CD4-positive, alpha-beta T cell (primary cell): ENCODE measurements around the gene DISP3. TPM values are rescaled to one million over a fixed set of nuclear protein-coding genes. Genes with fewer than 3 reads are reported as not detected.

ENCODE experiments used
- ATAC-seq: fragments of 200-7000 bp; cut with Tn5 transposase; one replicate; pipeline ENCODE4 v1.10.0; 2022; ENCODE audit warnings: mild to moderate bottlenecking; ENCODE audit not compliant: poor library complexity
- CTCF ChIA-PET: fragments of 350-600 bp; sonication (Branson Sonifier 250); formaldehyde crosslinking; loops from one replicate; lab custom pipeline; 2021; ENCODE audit warnings: antibody characterized with exemption, inconsistent platforms; lab: Charles Lee
- POLR2A ChIA-PET: fragments of 350-600 bp; sonication (Branson Sonifier 250); formaldehyde crosslinking; loops from one replicate; lab custom pipeline; 2021; ENCODE audit warnings: antibody characterized with exemption, inconsistent platforms; lab: Charles Lee
- DNase-seq, 14 experiments: peaks; one replicate each; pipeline ENCODE4 v3.0.0-alpha.2; 2013 to 2020; ENCODE audit warnings: mixed read lengths in 2 of 14
- H3K27ac ChIP-seq, 2 donors: one replicate each; pipeline versions ENCODE4 v1.5.1 to v1.7.0; 2013; ENCODE audit warnings: low read length in 2 of 2, low read depth in 1 of 2, mild to moderate bottlenecking in 1 of 2
- H3K27me3 ChIP-seq, 2 experiments: 1 replicate in 1 of 2; 2 replicates in 1 of 2; pipeline versions ENCODE4 v1.6.1 to v1.7.0; 2013; ENCODE audit warnings: low read length in 2 of 2, control low read depth in 1 of 2, mild to moderate bottlenecking in 1 of 2, moderate library complexity in 1 of 2; ENCODE audit not compliant: insufficient read depth in 2 of 2, control insufficient read depth in 1 of 2
- H3K36me3 ChIP-seq: one replicate; pipeline ENCODE4 v1.6.1; 2013; ENCODE audit warnings: low read length, control low read depth; ENCODE audit not compliant: insufficient read depth
- H3K4me1 ChIP-seq: one replicate; pipeline ENCODE4 v1.6.1; 2013; ENCODE audit warnings: low read length, control low read depth; ENCODE audit not compliant: insufficient read depth
- H3K4me3 ChIP-seq: one replicate; pipeline ENCODE4 v1.5.1; 2013; ENCODE audit warnings: mild to moderate bottlenecking, low read length, moderate library complexity
- H3K9me3 ChIP-seq, 2 experiments: 1 replicate in 1 of 2; 2 replicates in 1 of 2; pipeline versions ENCODE4 v1.6.1 to v1.7.0; 2013; ENCODE audit warnings: low read length in 2 of 2, mild to moderate bottlenecking in 2 of 2, control low read depth in 1 of 2, moderate library complexity in 1 of 2; ENCODE audit not compliant: control insufficient read depth in 1 of 2, insufficient read depth in 1 of 2
- H3K27ac Mint-ChIP-seq: one replicate; pipeline ENCODE4 v1.8.0; 2020; ENCODE audit warnings: mixed read lengths
- H3K27me3 Mint-ChIP-seq: one replicate; pipeline ENCODE4 v1.8.0; 2021; ENCODE audit warnings: mixed read lengths
- H3K36me3 Mint-ChIP-seq: one replicate; pipeline ENCODE4 v1.8.0; 2021; ENCODE audit warnings: low read depth, mixed read lengths
- H3K4me1 Mint-ChIP-seq: one replicate; pipeline ENCODE4 v1.8.0; 2021; ENCODE audit warnings: low read depth, mixed read lengths
- H3K4me3 Mint-ChIP-seq: one replicate; pipeline ENCODE4 v1.8.0; 2020; ENCODE audit warnings: mild to moderate bottlenecking, mixed read lengths
- H3K9me3 Mint-ChIP-seq: one replicate; pipeline ENCODE4 v1.8.0; 2020; ENCODE audit warnings: mixed read lengths
- intact Hi-C, 2 experiments: fragments of 100-400 bp; cut with DNase I in 1 of 2; cut with micrococcal nuclease in 1 of 2; formaldehyde crosslinking; loops; one replicate each; pipeline versions ENCODE4 v1.15.1 to v1.9.0; 2023 to 2025; cut with DNase I, micrococcal nuclease
- total RNA-seq, 174 experiments: library from RNA in 2 of 174; stranded (reverse) in 2 of 174; gene quantifications; one replicate each; pipeline ENCODE4 v1.2.3 and lab custom pipeline; 2021 to 2026
- TF ChIP-seq, protein P1 (sequence below): fragments of 200-600 bp; IDR thresholded peaks from one replicate; pipeline ENCODE4 v1.8.0; 2022; ENCODE audit warnings: antibody characterized with exemption, mild to moderate bottlenecking

DISP3 gene
- total RNA-seq, 2 experiments from 2014 or later = 0.55 to 0.56 TPM

DNA sequence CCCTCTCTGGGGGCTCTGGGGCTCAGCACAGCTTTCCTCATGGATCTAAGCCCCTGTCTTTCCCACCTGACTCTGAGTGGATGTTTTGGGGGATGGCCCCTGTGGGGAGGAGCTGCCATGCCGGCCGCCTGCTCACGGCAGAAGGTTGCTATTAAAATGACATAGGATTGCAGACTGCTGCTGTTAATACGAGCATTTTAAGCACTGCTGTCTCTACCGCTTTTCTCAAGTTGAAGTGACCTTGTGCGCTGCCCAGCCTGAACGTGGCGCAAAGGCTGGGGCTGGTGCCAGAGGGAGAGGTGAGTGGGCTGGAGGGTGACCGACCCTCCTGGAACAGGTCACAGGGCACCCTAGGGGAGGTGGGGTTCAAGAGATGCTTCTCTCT lies 58.4 kb downstream of the DISP3 start:
- ChIA-PET CTCF (interaction anchor here (0.6 kb wide), 1 partner anchor 490 kb away, joined by 3 read pairs; no protein-coding TSS in a partner anchor), POLR2A (no interaction called here)
- no peak overlapping the region for H3K4me3 Mint-ChIP-seq
- no peak for DNase-seq
- H3K27me3 ChIP-seq = peaks cover 3 to 11% of the 10 kb centered on the region in 2 experiments
- no peaks in the 10 kb centered on the region for H3K4me1 ChIP-seq
- H3K9me3 ChIP-seq = peaks cover 0 to 4% of the 10 kb centered on the region in 2 experiments
- no peaks in the 10 kb centered on the region for H3K9me3 Mint-ChIP-seq
- H3K27ac ChIP-seq = no peak overlapping the region
- H3K36me3 ChIP-seq = no peaks in the 10 kb centered on the region
- ATAC-seq = no peak
- no peaks in the 10 kb centered on the region for H3K4me1 Mint-ChIP-seq
- intact Hi-C loops = no loop called here
- H3K4me3 ChIP-seq = no peak overlapping the region
- TF ChIP-seq, protein P1, sequence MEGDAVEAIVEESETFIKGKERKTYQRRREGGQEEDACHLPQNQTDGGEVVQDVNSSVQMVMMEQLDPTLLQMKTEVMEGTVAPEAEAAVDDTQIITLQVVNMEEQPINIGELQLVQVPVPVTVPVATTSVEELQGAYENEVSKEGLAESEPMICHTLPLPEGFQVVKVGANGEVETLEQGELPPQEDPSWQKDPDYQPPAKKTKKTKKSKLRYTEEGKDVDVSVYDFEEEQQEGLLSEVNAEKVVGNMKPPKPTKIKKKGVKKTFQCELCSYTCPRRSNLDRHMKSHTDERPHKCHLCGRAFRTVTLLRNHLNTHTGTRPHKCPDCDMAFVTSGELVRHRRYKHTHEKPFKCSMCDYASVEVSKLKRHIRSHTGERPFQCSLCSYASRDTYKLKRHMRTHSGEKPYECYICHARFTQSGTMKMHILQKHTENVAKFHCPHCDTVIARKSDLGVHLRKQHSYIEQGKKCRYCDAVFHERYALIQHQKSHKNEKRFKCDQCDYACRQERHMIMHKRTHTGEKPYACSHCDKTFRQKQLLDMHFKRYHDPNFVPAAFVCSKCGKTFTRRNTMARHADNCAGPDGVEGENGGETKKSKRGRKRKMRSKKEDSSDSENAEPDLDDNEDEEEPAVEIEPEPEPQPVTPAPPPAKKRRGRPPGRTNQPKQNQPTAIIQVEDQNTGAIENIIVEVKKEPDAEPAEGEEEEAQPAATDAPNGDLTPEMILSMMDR = no peak
- H3K36me3 Mint-ChIP-seq = no peaks in the 10 kb centered on the region
- peaks cover 6% of the 10 kb centered on the region for H3K27me3 Mint-ChIP-seq
- no peak overlapping the region for H3K27ac Mint-ChIP-seq

GRCh38 chr1:11537854-11538591 lies 59.1 kb downstream of the DISP3 start:
- ChIA-PET POLR2A (no interaction called here), CTCF (interaction anchor here (0.6 kb wide), 1 partner anchor 490 kb away, joined by 3 read pairs; no protein-coding TSS in a partner anchor)
- H3K4me3 Mint-ChIP-seq = no peak overlapping the region
- H3K27me3 ChIP-seq = peaks cover 3 to 11% of the 10 kb centered on the region in 2 experiments
- no peak overlapping the region for H3K4me3 ChIP-seq
- TF ChIP-seq, protein P1 = no peak
- intact Hi-C loops = no loop called here
- H3K4me1 ChIP-seq = no peaks in the 10 kb centered on the region
- H3K36me3 Mint-ChIP-seq = no peaks in the 10 kb centered on the region
- H3K27ac ChIP-seq = no peak overlapping the region
- H3K9me3 ChIP-seq = peaks cover 0 to 4% of the 10 kb centered on the region in 2 experiments
- H3K27me3 Mint-ChIP-seq = peaks cover 6% of the 10 kb centered on the region
- H3K4me1 Mint-ChIP-seq = no peaks in the 10 kb centered on the region
- H3K9me3 Mint-ChIP-seq = no peaks in the 10 kb centered on the region
- no peak for ATAC-seq
- DNase-seq = no peak
- H3K36me3 ChIP-seq = no peaks in the 10 kb centered on the region
- H3K27ac Mint-ChIP-seq = no peak overlapping the region

DNA sequence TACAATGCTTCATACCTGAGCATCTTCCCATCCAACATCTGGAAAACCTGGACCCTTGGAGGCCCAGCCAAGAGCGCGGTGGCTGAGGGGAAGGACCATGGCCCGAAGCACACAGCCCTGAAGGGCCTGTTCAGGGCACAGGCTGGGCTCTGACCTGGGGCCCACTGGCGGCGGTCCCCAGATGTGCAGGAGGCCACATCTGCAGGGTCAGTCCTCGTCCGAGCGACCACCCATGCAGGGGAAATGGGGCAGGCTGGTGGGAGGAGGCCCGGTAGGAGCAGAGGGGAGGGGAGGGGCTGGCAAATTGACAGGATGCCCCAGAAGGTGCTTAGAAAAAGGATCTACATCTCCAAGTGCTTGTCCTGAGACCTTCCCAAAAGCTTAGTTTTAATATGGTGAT lies 59.9 kb downstream of the DISP3 start:
- H3K27me3 ChIP-seq = peaks cover 3 to 11% of the 10 kb centered on the region in 2 experiments
- H3K36me3 ChIP-seq = no peaks in the 10 kb centered on the region
- H3K4me1 ChIP-seq = no peaks in the 10 kb centered on the region
- Mint-ChIP-seq H3K9me3 (no peaks in the 10 kb centered on the region), H3K4me3 (no peak overlapping the region), H3K4me1 (no peaks in the 10 kb centered on the region), H3K27me3 (peaks cover 6% of the 10 kb centered on the region), H3K36me3 (no peaks in the 10 kb centered on the region), H3K27ac (no peak overlapping the region)
- no peak overlapping the region for H3K27ac ChIP-seq
- DNase-seq (no peak), ATAC-seq (no peak)
- ChIA-PET POLR2A (no interaction called here), CTCF (no interaction called here)
- H3K9me3 ChIP-seq = peaks cover 0 to 4% of the 10 kb centered on the region in 2 experiments
- no peak overlapping the region for H3K4me3 ChIP-seq
- TF ChIP-seq, protein P1 = no peak
- intact Hi-C loops = no loop called here
